Measurements from ENCODE around the gene TEX9.

GRCh38 chr15:56366211-56366610 is 985 bp downstream of the TEX9 start:
- TF ChIP-seq CTCF (optimal IDR thresholded peaks at IDR 0.05 in 1 of 3, IDR thresholded peaks at IDR 0.05 in 1 of 3, conservative IDR thresholded peaks at IDR 0.05 in 1 of 3; ENCODE audit: extremely low read depth in 1 of 3, insufficient read depth in 2 of 3, low read length in 3 of 3) (no peak), EZH2 (IDR thresholded peaks at IDR 0.05; ENCODE audit: low read length) (no peak)
